B cell (primary cell): ENCODE measurements around the gene IAPP.

ENCODE experiments used
- CTCF ChIP-seq: fragments of 200-600 bp; IDR thresholded peaks from one replicate; pipeline ENCODE4 v1.8.0; 2022; ENCODE audit warnings: antibody characterized with exemption, mild to moderate bottlenecking
- EZH2 ChIP-seq: IDR thresholded peaks from 2 replicates; pipeline ENCODE4 v1.6.1; 2012; ENCODE audit warnings: borderline replicate concordance, low read depth, mild to moderate bottlenecking, moderate library complexity, low read length; ENCODE audit not compliant: insufficient read depth, poor library complexity, severe bottlenecking

GRCh38 chr12:21330682-21331253 is 41.9 kb upstream of the IAPP start:
- TF ChIP-seq CTCF, result no peak
- TF ChIP-seq EZH2, result no peak
